Fibroblast of peridontal ligament (primary cell): Measurements from ENCODE around the gene SGCA.
A peak's percentile ranks its signal among the peaks of the same experiment; 100 is the strongest.

Experiments used
- DNase-seq: peaks from one replicate; pipeline ENCODE4 v3.0.0-alpha.2; 2010; ENCODE audit errors: extremely low read depth

The SGCA gene

GRCh38 chr17:50149091-50149416 is 16.8 kb upstream of the SGCA start:
- DNase-seq: no peak

DNA sequence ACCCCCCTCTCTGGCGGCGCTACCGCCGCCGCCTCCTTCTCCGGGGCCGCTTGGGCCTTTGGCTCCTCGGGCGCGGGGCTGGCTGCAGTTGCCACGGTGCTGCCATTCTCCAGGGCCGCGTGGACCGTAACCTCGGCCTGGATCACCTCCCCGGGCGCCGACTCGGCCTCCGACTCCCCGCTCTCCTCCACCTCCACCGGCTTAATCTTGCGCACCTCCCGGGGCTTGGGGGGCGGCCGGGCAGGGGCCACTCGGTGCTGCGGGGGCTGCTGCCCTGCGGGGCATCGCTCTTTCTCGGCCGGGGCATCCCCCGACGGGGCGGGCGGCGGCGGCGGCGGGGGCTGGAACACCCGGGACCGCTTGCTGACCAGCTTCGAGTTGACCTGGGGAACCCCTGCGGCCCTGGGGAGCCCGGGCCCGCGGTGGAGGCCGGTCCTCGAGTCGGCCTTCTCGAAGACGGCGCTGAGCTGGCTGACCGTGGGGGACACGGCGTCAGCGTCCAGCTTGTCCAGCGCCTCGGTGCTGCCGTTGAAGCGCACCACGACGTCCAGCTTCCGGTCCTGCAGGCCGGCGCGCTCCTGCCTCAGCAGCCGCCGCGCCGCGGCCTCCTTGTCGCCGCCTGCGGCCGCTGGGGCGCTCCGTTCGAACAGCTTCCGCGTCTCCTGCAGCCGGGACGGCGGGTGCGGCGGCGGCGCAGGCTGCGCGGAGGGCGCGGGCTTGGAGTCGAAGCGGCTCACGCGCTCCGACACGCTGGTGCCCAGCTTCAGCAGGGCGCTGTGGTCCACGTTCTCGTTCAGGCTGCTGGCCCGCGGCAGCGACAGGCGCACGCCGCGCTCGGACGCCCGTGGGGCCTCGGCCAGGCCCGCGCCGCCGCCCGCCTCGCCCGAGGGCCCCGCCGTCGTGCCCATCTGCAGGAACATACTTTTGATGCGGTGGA is 16.1 kb upstream of the SGCA start:
- DNase-seq: no peak

- DNase-seq: no peak
These were observed 15.3 kb upstream of the SGCA start, which contains the start of gene PPP1R9B for GRCh38 chr17:50150354-50151040. PPP1R9B (minus strand) TSS chr17:50150677; CDS start chr17:50150513, 164 bp downstream.

GRCh38 chr17:50151041-50151936 is 14.5 kb upstream of the SGCA start:
- DNase-seq: peak; percentile 84

- peak; percentile 82 for DNase-seq
These were observed 13.8 kb upstream of the SGCA start for GRCh38 chr17:50151937-50152547.

GRCh38 chr17:50152736-50153135 is 13.1 kb upstream of the SGCA start:
- no peak for DNase-seq

DNA sequence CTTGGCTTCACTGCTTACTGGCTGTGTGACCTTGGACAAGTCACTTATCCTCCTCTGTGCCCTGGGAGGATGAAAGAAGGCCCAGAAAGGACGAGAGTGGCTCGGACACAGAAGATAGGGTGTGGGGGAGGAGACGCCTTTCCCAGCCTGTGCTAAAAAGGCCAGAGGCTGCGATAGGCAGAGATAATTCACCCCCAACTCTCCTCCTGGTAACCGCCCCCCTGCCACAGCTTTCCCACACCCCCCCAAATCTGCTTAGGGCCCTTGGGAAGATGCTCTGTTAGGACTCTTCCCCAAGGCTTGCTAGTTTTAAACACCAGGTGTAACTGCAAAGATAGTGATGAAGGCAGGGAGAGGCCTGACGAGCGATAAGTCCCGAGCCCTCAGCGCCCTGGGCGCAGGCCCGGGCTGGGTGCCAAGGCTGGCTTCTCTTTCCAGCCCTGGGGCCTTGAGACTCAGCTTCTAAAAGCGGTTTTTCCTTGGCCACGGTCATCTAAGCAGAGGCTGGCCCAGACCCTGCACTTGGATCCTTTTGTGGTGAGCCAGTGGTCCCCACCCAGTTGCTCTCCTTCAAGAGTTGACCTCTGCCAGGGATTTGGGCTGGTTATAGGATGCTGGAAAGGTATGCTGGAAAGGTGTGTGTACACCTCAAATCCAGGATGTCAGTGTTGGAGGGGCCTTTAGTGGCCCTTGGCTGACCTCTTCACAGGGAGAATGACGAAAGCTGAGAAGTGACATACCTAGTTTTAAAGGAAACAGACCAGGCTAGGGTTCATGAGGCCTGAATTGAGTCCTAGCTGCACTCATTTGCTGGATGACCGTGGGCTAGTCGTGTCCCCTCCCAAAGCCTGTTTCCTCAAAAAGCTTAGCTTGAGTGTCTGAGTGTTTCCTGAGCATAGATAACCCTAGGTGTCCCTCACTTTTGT is 11.9 kb upstream of the SGCA start:
- DNase-seq: peak; percentile 52

DNA sequence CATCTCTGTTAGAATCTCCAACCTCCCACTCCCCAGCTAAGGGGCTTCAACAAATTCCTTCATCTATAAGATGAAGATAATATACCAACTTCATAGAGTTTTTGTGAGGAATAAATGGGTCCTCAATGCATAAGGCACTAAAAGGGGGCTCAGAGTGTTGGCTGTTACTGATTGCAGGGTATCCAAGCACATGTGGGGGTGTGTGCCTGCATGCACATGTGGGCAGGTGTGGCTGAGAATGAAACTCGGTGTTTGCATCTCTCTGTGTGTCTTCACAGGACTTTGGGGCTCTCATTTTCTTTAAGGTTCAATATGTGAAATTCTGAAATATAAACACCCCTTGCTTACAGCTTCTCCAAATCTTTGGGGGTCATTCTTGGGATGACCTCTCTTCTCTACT is 11.2 kb upstream of the SGCA start:
- DNase-seq: no peak

DNA sequence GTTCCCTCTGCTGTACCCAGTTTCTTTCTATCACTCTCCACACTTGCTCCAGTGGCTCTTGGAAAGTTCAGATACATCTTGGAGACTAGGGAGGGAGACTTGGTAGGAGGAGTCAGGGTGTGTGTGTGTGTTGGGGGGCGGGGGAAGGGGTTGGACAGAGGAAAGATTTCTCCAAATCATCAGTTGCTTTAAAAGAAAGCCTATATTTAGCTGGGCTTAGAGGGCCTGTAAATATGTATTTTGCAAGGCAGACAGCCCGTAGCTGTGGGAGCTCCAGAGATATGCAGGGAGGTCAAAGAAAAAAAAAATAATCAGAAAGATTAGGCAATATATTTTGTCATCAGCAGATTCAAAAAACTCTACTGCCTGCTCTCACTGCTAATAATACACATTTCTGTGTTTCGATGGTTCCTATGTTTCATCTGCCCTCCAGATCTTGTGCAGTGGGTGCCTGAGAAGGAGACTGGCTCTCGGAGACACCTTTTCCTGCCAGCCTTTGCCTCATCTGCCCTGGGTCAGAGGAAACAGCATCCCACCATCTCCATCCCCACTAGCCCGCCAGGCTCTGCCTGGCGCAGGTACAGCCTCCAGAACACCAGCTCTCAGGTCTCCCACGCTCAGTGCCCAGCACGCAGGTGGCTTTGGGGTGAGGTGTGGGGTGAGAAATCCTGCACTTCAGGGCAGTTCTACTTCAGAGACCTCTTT is 10.5 kb upstream of the SGCA start:
- peak; percentile 84 for DNase-seq

DNA sequence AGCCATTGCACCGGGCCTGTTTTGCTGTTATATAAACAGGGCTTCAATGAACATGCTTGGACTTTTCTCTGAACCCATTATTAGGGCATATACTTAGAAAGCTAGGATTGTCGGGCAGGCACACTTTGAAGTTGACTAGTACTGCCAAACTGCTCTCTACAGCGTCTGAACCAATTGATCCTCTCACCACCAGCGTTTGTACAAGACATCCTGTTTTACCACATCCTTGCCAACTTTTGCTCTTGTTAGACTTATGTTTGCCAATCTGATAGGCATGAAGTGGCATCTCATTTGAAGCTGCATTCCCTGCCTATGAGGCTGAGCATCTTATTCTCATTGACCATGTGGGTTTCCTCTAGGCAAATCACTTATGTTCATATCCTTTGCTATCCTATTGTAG is 7.9 kb upstream of the SGCA start:
- no peak for DNase-seq

GRCh38 chr17:50161023-50161910 is 4.5 kb upstream of the SGCA start:
- peak; percentile 85 for DNase-seq

GRCh38 chr17:50161911-50162288 is 3.9 kb upstream of the SGCA start:
- no peak for DNase-seq

DNA sequence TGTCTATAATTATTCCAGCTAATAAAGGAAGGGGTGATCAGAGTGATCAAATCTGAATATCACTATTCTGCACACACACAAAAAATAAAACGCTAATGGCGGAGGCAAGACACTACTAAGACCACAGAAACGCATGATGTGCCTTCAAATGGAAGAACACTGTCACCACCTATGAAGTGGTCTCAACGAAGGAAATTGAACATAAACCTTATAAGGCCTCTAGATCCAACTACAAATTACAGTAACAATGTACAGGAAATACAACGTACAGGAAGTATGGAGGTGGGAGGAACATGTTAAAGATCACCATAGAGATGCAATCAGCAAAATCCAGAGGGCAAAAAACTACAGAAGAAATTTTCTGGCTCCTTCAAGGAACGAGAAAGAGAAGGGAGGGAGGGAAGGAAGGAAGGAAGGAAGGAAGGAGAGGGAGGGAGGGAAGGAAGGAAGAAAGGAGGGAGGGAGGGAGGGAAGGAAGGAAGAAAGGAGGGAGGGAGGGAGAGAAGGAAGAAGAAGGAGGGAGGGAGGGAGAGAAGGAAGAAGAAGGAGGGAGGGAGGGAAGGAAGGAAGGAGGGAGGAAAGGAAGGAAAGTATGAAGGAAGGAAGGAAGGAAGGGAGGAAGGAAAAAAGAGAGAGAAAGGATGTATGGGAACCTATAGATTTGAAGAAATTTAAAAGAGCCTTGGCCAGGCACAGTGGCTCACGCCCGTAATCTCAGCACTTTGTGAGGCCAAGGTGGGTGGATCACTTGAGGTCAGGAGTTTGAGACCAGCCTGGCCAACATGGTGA is 3.1 kb upstream of the SGCA start:
- no peak for DNase-seq

DNA sequence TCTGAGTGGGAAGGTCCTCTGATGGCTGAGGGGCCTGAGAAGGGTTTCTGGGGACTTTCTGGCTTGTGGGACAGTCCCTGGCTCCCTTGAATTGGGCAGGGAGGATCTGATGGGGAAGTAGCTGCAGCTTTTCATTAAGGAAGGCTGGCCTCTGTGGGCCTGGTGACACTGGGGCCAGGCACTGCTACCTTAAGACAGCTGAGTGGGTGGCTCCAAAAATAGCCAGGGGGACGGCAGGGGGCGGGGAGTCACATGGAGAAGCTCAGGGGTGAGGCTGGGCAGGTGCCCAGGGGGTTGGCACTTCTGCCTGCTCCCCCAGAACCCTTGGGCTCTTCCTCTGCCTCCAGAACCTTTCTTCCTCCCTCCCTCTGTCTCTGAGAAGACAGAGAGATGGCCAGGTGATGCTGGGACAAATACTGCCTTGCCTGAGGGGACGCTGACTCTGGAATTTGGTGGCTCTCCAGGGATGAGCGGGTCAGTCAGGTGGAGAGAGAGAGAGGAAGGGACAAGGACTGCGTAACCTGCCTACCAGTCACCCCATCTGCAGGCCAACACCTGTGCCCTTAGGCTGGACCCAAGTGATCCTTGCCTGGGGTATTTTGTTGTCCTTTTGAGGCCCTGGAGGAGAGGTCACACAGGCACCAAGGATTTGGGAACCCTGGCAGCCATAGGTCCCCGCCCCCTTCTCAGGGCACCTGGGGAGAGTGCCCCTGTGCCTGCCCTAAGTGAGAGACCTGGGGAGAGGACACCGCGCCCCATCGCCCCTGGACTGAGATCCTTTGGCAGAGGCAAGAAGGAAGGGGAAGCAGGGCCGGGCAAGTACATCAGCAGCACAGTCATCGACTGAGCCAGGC is 1.7 kb upstream of the SGCA start:
- DNase-seq: no peak

DNA sequence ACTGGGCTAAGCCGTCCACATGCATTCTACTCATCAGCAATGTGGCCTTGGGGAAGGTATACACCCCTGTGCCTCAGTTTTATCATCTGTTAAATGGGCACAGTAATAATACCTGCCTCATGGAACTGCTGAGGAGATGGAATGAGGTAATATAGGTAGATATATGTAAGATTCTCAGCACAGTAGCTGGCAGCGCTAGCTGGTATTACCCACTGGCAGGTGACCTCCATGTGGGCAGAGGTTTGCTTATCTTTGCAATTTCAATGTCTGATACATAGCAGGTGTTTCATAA is 1.2 kb upstream of the SGCA start:
- no peak for DNase-seq

- DNase-seq: no peak
These were observed 739 bp upstream of the SGCA start for GRCh38 chr17:50165066-50165465.

DNA sequence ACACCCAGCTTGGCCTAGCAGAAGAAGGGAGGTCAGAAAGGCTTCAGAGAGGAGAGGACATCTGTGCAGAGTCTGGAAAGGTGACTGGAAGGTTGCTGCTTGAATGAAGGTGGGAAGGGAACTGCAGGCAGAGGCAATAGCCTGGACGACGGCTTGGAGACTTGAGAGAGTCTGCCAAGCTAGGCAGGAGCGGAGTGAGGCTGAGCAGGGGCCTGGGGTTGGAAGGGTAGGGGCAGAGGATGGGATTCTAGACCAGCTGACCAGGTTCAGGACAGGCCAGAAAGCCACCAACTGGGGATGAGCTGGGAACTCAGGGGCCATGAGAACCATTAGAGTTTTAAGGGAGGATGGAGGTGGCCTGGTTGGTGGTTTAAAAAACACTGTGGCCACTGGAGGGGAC is 339 bp upstream of the SGCA start:
- DNase-seq: no peak
